Activated CD4-positive, alpha-beta T cell treated with anti-CD3 and anti-CD28 coated beads, Interleukin-2, amount 50 U/mL, for 16 hours (primary cell): ENCODE measurements around the gene SLC2A4RG.

Experiments
- DNase-seq: peaks from one replicate; pipeline ENCODE4 v3.0.0-alpha.2; 2020

The SLC2A4RG gene

GRCh38 chr20:63700199-63701050 lies 39.2 kb upstream of the SLC2A4RG start:
- no peak for DNase-seq

- no peak for DNase-seq
These were observed 38.6 kb upstream of the SLC2A4RG start for GRCh38 chr20:63701051-63701328.

GRCh38 chr20:63701329-63702035 lies 38.1 kb upstream of the SLC2A4RG start:
- DNase-seq = no peak

- DNase-seq = no peak
These were observed 37.4 kb upstream of the SLC2A4RG start for GRCh38 chr20:63702036-63702665.

GRCh38 chr20:63702751-63703470 lies 36.7 kb upstream of the SLC2A4RG start:
- no peak for DNase-seq

GRCh38 chr20:63703471-63703975 lies 36.1 kb upstream of the SLC2A4RG start:
- DNase-seq = no peak

GRCh38 chr20:63703976-63704748 lies 35.4 kb upstream of the SLC2A4RG start:
- DNase-seq = no peak

- no peak for DNase-seq
These were observed 34.8 kb upstream of the SLC2A4RG start for GRCh38 chr20:63704749-63705117.

- DNase-seq = no peak
These were observed 34.1 kb upstream of the SLC2A4RG start for GRCh38 chr20:63705232-63706026.

- no peak for DNase-seq
These were observed 33.4 kb upstream of the SLC2A4RG start for GRCh38 chr20:63706027-63706695.

- DNase-seq = peak; percentile 66
These were observed 32.6 kb upstream of the SLC2A4RG start for GRCh38 chr20:63706852-63707557.

- peak; percentile 89 for DNase-seq
These were observed 31.8 kb upstream of the SLC2A4RG start, which contains the start of the genes ARFRP1 and ZGPAT for GRCh38 chr20:63707558-63708300. Gene ARFRP1, minus strand, starts transcription at chr20:63707976. Its CDS starts 885 bp downstream, at chr20:63707091. Gene ZGPAT, plus strand, starts transcription at chr20:63708039. Its CDS starts 542 bp downstream, at chr20:63708581.

GRCh38 chr20:63708301-63709148 lies 31.1 kb upstream of the SLC2A4RG start:
- no peak for DNase-seq

- no peak for DNase-seq
These were observed 30.4 kb upstream of the SLC2A4RG start for GRCh38 chr20:63709149-63709527.

GRCh38 chr20:63711085-63711645 lies 28.4 kb upstream of the SLC2A4RG start:
- no peak for DNase-seq

- DNase-seq = no peak
These were observed 27.4 kb upstream of the SLC2A4RG start for GRCh38 chr20:63712191-63712590.

- DNase-seq = no peak
These were observed 24.7 kb upstream of the SLC2A4RG start for GRCh38 chr20:63714858-63715257.

GRCh38 chr20:63718996-63719395 lies 20.6 kb upstream of the SLC2A4RG start:
- DNase-seq = no peak
